GM12874 (cell line): ENCODE results near the gene FKBP11.

ENCODE experiments used
- CTCF ChIP-seq: IDR thresholded peaks from 2 replicates; pipeline ENCODE4 v1.5.1; 2011; ENCODE audit warnings: low read depth, mild to moderate bottlenecking, control low read depth, low read length, moderate library complexity; ENCODE audit not compliant: insufficient read depth

Gene FKBP11

DNA sequence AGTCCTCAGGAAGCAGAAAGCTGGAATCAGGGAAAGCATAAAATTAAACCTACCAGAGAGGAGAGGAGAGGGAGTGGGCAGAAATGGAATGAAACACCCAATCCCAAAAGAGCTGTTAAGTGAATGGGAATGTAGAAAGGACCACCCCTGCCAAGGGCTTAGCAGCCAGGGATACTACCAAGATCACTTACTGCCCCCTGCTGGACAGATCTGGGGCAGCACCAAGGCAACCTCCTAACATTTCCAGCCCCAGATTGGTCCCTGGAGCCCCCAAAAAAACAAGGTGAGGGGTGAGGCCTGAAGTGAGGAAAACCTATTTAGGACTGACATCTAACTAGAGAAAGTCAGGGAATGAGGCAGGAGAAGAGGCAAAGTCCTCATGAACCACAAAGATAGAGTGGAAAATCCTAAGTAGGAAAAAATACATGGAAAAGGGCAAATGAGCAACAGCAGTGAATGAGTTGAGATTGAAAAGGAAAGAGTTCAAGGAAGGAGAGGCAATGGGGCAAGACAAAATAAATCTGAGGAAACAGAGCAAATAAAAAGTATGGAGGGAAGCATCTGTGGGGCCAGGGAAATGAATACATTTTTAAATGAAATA lies 11.2 kb upstream of the FKBP11 start:
- peak; percentile 88 for TF ChIP-seq CTCF

- TF ChIP-seq CTCF, result 0 out of 2 replicates have a peak, but pooled peaks have one; percentile 11
Observed at GRCh38 chr12:48934312-48934706, 9.0 kb upstream of the FKBP11 start.

GRCh38 chr12:48933664-48934311 lies 8.5 kb upstream of the FKBP11 start:
- no peak for TF ChIP-seq CTCF

GRCh38 chr12:48932878-48933277 lies 7.6 kb upstream of the FKBP11 start:
- no peak for TF ChIP-seq CTCF

GRCh38 chr12:48930475-48930874 lies 5.2 kb upstream of the FKBP11 start:
- TF ChIP-seq CTCF, result no peak

DNA sequence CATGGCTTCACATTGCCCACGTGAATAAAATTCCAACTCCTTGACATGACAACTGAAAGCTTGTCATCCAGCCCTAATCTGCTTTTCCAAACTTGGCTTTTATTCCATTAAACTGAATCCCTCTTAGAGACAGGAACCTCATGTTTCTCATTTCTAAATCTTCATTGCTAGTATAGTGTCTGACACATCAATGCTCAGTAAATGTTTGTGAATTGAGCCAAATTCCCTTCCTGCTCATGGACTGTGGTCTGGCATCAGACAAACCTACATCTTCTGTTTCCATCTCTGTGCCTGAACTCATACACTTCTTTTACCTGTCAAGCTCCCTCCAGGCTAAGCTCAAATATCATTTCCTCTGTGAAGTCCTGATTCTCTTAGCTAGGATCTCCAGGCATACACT lies 4.3 kb upstream of the FKBP11 start:
- TF ChIP-seq CTCF, result no peak

GRCh38 chr12:48927261-48927660 lies 2.0 kb upstream of the FKBP11 start:
- no peak for TF ChIP-seq CTCF
